ENCODE data around the gene ABLIM3. TPM values are rescaled to one million over a fixed set of nuclear protein-coding genes. Genes with fewer than 3 reads are reported as not detected.

Gene ABLIM3
- total RNA-seq, 1 donor from 2014 or later = 2.4 TPM

DNA sequence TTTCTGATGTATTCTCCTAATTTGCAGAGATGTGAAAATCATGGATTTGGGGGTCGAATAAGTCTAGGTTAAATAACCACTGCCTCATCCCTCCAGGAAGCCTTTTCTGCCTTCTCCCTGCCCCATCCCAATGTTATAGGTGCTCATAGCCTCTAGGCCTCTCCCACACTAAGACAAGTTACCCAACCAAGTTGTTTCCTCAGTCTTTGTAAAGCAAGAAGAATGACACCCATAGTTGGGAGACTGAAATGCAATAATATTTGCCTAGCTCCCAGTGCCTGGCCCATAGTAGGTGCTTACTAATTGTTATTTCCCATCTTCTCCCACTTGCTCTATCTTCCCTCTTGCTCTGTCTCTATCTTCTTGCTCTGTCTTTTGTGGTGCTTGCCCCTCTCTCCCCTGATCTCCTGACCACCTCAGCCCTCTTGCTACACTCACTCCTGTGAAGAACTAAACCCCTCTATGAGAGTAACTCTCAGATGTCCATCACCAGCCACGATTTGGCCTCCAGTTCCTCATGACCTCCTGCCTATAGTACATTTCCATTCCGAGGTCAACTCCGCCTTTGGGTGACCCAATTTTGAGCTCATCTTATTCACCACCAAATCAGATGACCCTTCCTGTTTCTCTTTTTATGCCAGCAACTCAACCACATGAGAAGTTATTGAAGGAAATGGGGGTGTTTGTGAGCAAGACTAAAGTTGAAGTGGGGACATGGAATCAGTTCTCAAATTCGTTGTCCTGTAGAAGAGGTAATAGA lies 137.3 kb downstream of the ABLIM3 start:
- H3K36me3 Mint-ChIP-seq (ENCODE audit: low read depth) = peaks cover 6% of the 10 kb centered on the region
- DNase-seq (ENCODE audit: low read depth, low spot score) = no peak
- no peaks in the 10 kb centered on the region for H3K4me1 Mint-ChIP-seq
- H3K27me3 Mint-ChIP-seq (ENCODE audit: low read depth) = peaks cover 24% of the 10 kb centered on the region
- H3K9me3 Mint-ChIP-seq = no peaks in the 10 kb centered on the region
- H3K4me3 Mint-ChIP-seq = no peak overlapping the region
- TF ChIP-seq, protein P1, sequence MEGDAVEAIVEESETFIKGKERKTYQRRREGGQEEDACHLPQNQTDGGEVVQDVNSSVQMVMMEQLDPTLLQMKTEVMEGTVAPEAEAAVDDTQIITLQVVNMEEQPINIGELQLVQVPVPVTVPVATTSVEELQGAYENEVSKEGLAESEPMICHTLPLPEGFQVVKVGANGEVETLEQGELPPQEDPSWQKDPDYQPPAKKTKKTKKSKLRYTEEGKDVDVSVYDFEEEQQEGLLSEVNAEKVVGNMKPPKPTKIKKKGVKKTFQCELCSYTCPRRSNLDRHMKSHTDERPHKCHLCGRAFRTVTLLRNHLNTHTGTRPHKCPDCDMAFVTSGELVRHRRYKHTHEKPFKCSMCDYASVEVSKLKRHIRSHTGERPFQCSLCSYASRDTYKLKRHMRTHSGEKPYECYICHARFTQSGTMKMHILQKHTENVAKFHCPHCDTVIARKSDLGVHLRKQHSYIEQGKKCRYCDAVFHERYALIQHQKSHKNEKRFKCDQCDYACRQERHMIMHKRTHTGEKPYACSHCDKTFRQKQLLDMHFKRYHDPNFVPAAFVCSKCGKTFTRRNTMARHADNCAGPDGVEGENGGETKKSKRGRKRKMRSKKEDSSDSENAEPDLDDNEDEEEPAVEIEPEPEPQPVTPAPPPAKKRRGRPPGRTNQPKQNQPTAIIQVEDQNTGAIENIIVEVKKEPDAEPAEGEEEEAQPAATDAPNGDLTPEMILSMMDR (conservative IDR thresholded peaks at IDR 0.05) = no peak
- no peak overlapping the region for H3K27ac Mint-ChIP-seq (ENCODE audit: unreplicated experiment)

DNA sequence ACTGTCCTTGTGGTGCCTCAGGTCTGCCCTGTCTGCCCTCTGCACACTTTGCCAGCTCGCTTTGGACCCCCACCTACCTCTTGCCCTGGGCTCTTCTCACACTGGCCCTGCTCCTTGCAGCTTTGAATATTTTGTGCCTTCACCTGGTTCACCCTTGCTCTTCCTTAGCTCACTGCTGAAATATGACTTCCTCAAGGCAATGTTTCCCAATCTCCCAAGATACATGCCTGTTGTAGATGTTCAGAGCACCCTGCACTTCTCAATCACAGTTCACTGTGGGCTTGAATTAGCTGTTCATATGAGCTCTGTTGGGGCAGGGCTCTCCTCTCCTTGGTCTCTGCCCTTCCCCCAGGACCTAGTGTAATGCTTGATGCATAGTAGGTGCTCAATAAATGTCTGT lies 138.4 kb downstream of the ABLIM3 start:
- TF ChIP-seq, protein P1 (conservative IDR thresholded peaks at IDR 0.05) = no peak
- no peak overlapping the region for H3K4me3 Mint-ChIP-seq
- H3K4me1 Mint-ChIP-seq = no peaks in the 10 kb centered on the region
- H3K27me3 Mint-ChIP-seq (ENCODE audit: low read depth) = peaks cover 19% of the 10 kb centered on the region
- no peak for DNase-seq (ENCODE audit: low read depth, low spot score)
- H3K9me3 Mint-ChIP-seq = no peaks in the 10 kb centered on the region
- peaks cover 6% of the 10 kb centered on the region for H3K36me3 Mint-ChIP-seq (ENCODE audit: low read depth)
- no peak overlapping the region for H3K27ac Mint-ChIP-seq (ENCODE audit: unreplicated experiment)

- Mint-ChIP-seq H3K4me3 (no peak overlapping the region), H3K36me3 (ENCODE audit: low read depth) (peaks cover 6% of the 10 kb centered on the region), H3K27me3 (ENCODE audit: low read depth) (peaks cover 19% of the 10 kb centered on the region), H3K9me3 (no peaks in the 10 kb centered on the region), H3K4me1 (no peaks in the 10 kb centered on the region), H3K27ac (ENCODE audit: unreplicated experiment) (no peak overlapping the region)
- TF ChIP-seq, protein P1 (conservative IDR thresholded peaks at IDR 0.05) = no peak
- DNase-seq (ENCODE audit: low read depth, low spot score) = no peak
Measured at GRCh38 chr5:149280124-149280523, 138.8 kb downstream of the ABLIM3 start.

DNA sequence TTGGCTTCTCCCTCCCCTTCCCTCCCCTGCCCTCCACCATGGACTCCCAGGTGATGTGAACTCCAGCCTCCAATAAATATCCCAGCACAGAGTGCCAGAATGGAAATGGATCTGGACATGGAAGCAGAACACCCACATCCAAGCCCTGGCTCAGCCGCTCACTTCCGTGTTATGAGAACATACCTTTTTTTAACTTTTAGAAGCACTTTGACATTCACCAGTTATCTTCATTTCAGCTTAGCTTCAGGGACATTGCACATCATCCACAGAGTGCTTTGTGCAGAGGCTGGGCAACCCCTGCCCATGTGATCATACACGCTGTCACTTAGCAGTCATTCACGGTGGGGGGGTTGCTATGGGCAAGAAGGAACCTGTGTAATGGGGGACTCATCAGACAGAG lies 139.5 kb downstream of the ABLIM3 start:
- Mint-ChIP-seq H3K9me3 (no peaks in the 10 kb centered on the region), H3K27me3 (ENCODE audit: low read depth) (peaks cover 19% of the 10 kb centered on the region), H3K4me3 (no peak overlapping the region), H3K36me3 (ENCODE audit: low read depth) (peaks cover 6% of the 10 kb centered on the region), H3K27ac (ENCODE audit: unreplicated experiment) (no peak overlapping the region), H3K4me1 (no peaks in the 10 kb centered on the region)
- no peak for DNase-seq (ENCODE audit: low read depth, low spot score)
- TF ChIP-seq, protein P1 (conservative IDR thresholded peaks at IDR 0.05) = no peak

DNA sequence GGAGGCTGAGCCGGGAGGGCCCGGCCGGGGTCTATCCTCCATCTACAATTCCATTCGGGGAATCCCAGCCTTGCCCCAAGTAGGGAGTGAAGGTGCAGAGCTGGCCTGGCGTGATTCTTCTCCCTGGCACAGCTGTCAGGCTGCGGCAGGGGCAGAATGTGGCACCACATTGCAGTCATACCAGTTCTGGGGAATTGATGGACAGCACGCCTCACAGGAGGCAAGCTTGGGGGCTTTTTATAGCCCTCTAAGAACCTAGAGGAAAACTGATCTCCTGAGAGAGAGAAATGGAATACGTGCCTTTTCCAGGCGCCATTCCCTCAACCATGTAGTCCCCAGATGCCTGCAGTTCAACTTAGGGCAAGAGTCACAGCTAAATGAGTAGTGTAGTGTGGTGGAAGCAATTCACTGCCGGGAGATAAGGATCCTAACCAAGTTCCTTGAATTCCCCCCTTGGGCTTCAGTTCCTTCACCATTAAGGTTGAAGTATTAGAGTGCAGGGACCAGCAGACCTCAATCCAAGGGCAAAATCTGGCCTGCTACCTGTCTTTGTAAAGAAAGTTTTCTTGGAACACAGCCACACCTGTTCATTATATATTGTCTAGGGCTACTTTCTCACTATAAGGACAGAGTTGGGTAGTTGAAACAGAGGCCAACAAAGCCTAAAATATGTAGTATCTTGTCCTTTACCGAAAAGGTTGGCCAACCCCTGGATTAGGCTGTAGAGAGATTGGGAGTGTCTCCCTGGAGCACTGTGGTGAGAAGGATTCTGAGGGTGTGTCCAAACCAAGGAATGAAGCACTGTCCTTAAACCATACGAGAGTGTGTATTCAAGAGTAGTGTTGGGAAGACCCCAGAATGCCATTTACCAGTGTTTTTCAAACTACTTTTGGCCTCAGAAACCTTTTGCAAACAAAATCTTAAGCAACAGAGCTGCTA lies 141.0 kb downstream of the ABLIM3 start:
- no peak for DNase-seq (ENCODE audit: low read depth, low spot score)
- H3K4me1 Mint-ChIP-seq = no peaks in the 10 kb centered on the region
- H3K4me3 Mint-ChIP-seq = no peak overlapping the region
- peaks cover 12% of the 10 kb centered on the region for H3K27me3 Mint-ChIP-seq (ENCODE audit: low read depth)
- no peak overlapping the region for H3K27ac Mint-ChIP-seq (ENCODE audit: unreplicated experiment)
- peaks cover 6% of the 10 kb centered on the region for H3K36me3 Mint-ChIP-seq (ENCODE audit: low read depth)
- H3K9me3 Mint-ChIP-seq = no peaks in the 10 kb centered on the region
- TF ChIP-seq, protein P1 (conservative IDR thresholded peaks at IDR 0.05) = no peak
